Peyer's patch (tissue), 4 donors: ENCODE results near the gene ADAP1.

ENCODE experiments used
- POLR2A ChIP-seq, 2 donors: fragments of 450-650 bp; IDR thresholded peaks; one replicate each; pipeline ENCODE4 v1.5.1; 2017; ENCODE audit warnings: antibody characterized with exemption in 2 of 2, mild to moderate bottlenecking in 2 of 2, moderate library complexity in 2 of 2
- TF ChIP-seq, protein P1 (sequence below), 6 experiments: fragments of 450-650 bp in 4 of 6; fragments of 200-600 bp in 2 of 6; sonication (generic) in 1 of 6; IDR thresholded peaks; one replicate each; pipeline ENCODE4 v1.5.1; 2017 to 2019; ENCODE audit warnings: antibody characterized with exemption in 6 of 6, mild to moderate bottlenecking in 3 of 6, moderate library complexity in 1 of 6

DNA sequence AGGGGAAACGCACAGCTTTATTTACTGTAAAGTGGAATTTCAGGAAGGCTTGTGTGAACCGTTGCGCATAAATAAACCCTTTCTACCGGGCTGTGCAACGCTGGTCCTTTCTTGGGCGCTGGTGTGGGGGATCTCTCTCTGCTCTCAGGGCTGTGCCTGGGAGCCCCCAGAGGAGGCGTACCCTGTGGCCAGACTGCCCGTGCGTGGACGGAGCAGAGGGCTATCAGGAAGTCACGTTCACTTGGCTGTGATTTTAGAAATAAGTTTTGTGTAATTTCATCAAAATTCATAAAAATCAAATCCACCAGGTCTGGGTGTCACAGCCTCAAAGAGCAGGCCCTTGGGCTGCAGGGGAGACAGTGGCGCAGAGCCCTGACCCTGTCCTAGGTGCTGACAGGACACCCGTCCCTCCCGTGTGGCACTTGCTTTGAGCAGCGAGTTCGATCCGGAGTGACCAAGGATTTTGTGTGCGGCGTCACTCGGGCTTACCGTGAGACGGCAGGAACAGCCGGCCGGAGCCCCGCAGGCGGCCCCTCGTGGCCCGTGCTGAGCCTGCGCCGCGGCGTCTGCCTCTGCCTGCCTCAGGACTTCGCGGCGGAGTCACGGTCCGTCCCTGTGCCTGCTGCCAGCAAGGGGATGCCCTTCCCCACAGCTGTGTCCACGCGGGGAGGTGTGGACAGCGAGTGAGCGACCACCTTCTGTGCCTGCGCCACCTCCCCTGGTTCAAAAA lies 58.0 kb downstream of the ADAP1 start:
- TF ChIP-seq, protein P1, sequence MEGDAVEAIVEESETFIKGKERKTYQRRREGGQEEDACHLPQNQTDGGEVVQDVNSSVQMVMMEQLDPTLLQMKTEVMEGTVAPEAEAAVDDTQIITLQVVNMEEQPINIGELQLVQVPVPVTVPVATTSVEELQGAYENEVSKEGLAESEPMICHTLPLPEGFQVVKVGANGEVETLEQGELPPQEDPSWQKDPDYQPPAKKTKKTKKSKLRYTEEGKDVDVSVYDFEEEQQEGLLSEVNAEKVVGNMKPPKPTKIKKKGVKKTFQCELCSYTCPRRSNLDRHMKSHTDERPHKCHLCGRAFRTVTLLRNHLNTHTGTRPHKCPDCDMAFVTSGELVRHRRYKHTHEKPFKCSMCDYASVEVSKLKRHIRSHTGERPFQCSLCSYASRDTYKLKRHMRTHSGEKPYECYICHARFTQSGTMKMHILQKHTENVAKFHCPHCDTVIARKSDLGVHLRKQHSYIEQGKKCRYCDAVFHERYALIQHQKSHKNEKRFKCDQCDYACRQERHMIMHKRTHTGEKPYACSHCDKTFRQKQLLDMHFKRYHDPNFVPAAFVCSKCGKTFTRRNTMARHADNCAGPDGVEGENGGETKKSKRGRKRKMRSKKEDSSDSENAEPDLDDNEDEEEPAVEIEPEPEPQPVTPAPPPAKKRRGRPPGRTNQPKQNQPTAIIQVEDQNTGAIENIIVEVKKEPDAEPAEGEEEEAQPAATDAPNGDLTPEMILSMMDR (IDR thresholded peaks at IDR 0.05) = no peak
- TF ChIP-seq POLR2A (IDR thresholded peaks at IDR 0.05) = no peak
